Fibroblast of lung (primary cell): Measurements from ENCODE around the gene TBC1D30.

Source experiments
- CTCF ChIP-seq, 2 donors: IDR thresholded peaks in 1 of 2; conservative IDR thresholded peaks in 1 of 2; 1 replicate in 1 of 2; 2 replicates in 1 of 2; pipeline ENCODE4 v1.5.1; 2011 to 2012; ENCODE audit warnings: low read length in 2 of 2, control low read depth in 1 of 2, inconsistent platforms in 1 of 2, low read depth in 1 of 2, mild to moderate bottlenecking in 1 of 2
- EZH2 ChIP-seq: IDR thresholded peaks from 2 replicates; pipeline ENCODE4 v1.5.1; 2012; ENCODE audit warnings: low read length, control low read depth, mild to moderate bottlenecking; ENCODE audit errors: missing control alignments

DNA sequence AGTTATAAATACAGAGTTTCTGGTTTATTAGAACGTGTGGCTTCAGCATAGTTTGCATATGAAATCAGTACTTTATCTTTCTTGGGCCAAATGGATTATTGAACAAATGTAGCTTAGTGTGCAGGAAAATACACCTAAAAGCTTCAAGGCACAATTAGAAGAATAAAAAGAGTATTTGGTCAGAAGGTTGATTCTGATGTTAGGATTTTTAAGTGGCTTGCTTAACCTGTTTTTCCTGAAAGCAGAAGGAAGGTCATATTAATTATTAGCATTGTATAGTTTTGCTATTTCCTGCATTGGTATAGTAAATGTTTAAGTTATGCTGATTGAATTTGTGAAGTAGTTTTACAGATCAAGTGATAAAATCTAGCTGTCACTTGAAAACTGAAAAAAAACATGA lies 34.3 kb upstream of the TBC1D30 start:
- no peak for TF ChIP-seq CTCF (conservative IDR thresholded peaks at IDR 0.05 in 1 of 2, IDR thresholded peaks at IDR 0.05 in 1 of 2; ENCODE audit: low read depth in 1 of 2, low read length in 2 of 2)
- TF ChIP-seq EZH2, result no peak
